GM18867 (cell line): ENCODE data around the gene RBP2.
"Not testable (repeated sequence)": the region's sequence is repeated elsewhere in the genome, so short reads cannot be mapped to it uniquely, and the experiment has no call there.

Source experiments
- ATAC-seq: cut with Tn5 transposase; IDR thresholded peaks from one replicate; pipeline ENCODE4 v1.9.1; 2021; ENCODE audit warnings: mild to moderate bottlenecking, moderate library complexity; ENCODE audit not compliant: unreplicated experiment

RBP2 gene

DNA sequence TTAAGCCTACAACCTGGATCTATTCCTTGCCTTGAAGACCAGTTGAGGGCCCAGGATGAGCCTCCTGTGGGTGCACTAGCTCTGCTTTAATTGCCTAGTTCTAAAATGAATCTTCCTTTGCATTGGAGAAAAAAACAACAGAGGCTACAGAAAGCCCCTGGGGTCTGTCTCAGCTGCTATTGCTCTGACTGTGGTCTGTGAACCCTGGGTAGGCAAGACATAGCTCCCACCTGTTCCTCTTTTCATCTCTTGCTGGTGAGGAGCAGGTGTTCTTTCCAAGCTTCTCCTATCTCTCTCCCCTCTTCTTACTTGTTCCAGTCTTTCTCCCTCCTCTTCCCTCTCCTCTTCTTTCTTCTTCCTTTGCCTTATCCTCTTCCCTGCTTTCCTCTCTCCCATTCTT is 28.8 kb downstream of the RBP2 start:
- ATAC-seq, result no peak

DNA sequence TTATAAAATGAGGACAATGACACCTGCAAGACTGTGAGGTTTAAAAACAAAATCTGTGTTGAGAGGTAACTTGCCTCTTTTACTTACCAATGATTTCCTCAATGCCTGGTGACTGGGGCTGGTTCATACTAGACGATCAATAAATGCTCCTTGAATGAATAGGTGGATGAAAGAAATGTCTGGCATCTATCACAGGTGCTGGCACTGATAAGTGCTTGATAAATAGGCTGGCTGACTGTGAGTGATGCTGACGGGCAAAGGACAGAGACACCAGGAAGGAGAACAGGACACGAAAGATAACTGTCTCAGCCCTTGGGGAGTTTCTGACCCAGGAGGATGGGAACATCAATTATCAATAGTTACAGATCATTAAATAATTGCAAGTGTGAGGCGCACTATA is 31.9 kb downstream of the RBP2 start:
- ATAC-seq, result no peak

DNA sequence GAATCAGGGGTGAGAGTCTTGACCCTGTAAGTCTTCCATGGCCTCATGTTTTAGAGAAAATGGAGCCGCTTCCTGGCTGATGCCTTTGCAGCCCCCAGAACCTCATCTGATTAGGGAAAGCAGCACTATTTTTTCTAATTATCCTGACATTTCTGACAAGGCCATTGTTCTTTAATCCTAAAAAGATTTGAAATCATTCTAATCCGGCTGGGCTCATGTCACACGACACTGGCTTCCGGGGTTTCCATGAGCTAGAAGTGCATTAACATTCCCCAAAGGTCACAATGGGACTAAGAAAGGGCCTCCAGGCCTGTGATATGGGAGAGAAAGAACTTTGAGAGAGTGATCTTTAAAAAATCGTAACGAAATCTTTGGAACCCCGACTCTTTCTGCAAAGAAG is 33.1 kb downstream of the RBP2 start:
- no peak for ATAC-seq

DNA sequence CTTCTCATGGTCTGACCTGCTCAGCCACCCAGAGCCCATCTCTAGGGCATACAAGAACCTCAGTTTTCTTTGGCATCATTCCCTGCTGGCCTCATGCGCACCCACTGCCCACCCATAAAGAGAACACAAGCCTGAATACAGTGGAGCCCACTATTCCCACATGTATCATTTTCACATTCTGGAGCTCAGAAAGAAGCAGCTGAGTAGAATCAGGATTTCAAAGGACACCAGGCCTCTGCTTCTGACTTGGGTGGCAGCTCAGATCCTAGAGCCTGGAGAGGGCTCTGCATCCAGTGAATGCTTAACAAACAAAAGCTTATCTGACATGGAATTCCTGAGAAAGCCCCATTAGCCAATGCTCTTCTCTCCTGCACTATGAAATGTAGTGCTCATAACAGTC is 34.7 kb downstream of the RBP2 start:
- ATAC-seq, result no peak

DNA sequence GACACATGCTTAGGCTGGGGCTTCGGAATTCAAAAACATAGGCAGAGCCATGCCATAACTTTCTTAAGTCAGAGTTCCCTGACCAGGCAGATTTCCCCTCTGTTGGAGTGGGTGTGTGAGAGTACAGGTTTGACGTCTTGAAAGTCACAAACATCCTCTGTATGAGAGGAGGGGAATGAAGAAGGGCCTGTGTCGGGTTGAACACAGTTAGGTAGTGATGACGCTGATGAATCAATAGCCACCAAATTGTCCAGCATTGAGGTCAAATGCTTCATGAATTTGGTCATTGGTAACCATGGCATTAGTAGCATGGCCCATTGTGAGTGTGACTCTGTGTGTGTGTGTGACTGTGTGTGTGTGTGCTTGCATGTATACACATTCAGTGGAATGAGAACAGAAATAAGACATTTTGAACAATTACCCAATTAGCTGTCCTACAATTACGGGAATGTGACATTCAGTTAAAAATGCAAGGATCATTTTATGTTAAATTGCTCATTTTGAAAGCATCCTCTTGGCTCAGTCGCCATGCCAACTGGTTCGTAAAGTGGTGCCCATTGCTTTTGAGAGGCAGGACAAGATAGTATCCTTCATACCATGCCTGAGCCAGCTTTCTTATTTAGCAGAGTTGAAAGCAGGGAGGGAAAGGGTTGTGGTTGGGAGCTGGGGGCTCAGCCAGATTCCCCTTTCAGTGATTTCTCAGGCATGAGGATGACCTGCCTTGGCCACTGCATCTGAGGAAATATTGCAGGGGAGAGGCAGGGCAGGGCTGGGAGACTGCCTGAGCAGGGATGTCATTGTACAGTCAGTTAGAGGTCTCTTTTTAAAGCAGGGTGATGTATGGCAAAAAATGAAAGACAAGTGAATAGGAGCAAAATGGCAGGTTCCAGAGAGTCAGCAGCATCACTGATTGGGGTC is 35.4 kb downstream of the RBP2 start:
- ATAC-seq, result no peak

DNA sequence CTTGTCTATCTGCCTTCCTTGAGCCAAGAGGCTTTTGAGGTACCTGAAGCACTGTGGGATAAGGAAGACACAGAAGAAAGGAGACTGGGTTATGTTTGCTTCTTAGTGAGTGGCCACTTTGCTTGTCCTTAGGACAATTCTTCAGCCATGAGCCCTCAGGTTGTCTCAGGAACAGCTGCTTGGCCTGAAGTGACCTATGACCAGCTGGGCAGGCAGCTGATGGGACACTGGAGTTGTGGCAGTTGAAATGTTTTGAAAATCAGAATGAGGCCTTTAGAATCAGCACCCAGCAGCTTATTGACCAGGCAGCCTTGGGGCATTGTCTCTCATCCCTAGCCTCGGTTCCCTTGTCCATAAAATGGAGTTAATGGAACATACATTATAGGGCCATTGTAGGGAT is 37.0 kb downstream of the RBP2 start:
- no peak for ATAC-seq

DNA sequence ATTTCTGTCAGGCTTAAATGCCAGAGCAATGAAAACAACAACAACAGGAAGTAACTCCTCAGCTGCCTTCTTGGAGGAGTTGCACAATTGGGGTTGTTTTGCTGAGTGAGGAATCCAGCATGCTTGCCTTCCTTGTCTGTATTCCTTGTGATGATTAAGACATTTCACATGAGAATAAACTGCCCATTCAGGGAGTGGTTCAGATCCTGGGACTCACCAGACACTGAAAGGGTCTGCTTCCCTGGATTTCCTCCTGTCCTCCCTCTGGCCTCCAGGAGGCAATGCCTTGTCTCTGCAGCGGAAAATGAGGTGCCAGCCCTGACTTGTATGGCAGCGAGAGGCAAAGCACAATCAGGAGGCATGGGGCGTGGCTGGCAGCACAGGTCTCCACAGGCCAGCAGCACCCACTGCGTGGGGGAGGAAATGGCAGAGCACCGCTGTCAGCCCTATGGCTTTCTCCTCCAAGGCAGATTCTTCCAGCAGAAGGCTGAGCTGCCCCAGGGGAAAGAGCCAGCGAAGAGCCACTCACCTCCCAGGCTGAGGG is 41.5 kb downstream of the RBP2 start:
- ATAC-seq, result no peak

DNA sequence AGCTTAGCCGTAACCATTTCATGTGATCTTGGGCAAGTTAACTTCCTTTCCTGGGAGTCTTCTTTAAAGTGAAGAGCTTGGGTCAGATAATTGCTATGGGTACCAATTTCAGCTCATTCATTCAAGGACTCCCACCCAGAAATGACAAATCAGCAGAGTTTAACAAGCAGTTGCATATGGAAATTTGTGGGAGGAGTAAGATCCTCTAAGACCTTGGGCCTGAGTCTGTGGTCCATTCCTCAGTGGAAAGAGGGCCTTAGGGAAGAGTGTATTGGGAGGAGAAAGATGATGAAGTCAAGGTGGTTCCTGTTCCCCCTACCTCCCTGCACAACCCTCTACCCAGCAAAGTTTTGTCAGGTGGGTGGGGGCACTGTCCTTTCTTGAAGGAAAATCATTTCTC is 42.1 kb downstream of the RBP2 start:
- no peak for ATAC-seq

DNA sequence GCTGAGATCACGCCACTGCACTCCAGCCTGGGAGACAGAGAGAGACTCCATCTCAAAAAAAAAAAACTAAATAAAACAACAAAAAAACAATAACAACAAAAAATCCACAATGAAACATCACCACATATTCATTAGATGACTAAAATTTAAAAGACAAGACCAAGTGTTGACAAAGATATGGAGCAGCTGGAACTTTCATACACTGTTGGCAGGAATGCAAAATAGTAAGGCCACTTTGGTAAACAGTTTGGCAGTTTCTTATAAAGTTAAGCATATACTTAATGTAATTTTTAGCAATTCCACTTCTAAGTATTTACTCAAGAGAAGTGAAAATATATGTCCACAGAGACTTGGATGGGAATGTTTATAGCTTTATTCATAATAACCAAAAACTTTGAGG is 43.2 kb downstream of the RBP2 start:
- no peak for ATAC-seq

DNA sequence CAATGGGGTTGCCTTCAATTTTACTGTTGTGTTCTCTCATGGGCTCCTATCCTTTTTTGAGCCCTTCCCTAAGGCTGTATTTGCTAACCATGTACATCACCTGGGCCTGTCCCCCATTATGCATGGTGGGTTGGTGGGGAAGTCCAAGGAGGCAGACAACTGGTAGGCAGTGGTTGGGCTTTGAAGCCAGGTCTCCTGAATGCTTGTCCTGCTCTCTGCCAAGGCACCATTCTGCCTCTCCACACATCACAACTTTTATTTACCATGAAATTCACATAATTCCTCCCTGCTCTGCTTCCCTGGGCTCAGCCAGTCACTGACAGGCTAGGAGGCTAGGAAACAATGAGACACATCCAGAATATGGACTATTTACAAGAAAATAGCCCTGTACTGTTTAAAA is 45.8 kb downstream of the RBP2 start:
- ATAC-seq, result no peak

DNA sequence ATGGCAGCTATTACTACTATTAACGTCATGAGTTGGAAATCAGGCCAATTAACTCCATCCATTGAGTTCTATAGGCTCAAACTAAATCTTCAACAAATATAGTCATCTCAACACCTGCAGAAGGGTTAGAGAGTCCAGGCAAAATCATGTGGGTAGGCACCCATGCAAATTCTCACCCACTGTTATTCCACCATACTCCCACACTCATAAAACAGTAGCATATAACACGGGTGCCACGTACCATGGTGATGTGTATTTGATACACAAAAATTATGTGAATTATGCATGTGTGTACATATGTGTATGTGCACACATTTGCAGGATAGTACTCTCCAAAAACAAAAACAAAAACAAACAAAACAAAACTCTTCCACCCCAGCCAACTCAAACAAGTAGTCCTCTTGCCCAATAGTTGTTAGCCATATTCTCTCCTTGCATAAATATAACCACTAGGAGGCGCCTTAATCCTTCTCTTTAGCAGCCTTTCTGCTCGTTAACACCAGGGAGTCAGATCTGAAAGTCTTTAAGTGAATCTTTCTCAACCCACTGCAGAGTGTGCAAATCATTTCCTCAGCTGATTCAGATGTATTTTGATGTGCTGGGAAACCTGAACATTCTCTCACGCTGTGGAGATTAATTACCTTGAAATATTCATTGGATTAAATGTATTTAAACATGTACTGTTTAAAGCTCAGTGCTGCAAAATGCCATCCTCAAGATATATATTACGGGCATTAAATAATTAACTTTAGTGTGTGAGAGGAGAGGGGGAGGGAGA is 48.8 kb downstream of the RBP2 start:
- peak; percentile 92 for ATAC-seq

DNA sequence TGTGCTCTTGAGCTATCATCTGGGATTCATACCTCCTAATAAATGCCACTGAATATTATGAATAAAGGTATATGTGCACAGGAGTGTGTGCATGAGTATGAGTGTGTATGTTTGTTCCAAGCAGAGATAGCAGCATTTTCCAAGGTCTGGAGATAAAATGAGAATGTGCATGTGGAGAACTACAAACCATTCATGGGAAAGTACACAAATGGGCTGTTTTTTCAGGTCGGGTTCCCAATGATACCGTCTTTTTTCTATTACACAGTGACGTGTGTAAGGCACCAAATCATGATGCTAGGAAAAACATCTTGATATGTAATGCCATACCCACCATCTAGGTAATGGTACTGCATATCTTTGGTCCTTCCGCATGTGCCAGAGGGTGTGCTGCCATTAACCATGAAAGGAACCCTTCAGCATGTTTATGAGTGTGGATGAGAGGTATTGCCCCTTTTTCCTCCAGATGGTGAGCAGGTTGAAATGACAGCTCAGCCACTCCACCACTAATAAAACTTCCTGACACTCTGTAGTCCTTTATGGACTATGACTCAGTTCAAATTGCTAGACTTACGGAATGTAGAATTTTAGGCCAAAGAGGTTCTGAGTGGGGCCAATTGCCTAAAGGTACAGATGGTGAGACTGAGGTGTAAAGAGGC is 50.4 kb downstream of the RBP2 start:
- ATAC-seq, result no peak

DNA sequence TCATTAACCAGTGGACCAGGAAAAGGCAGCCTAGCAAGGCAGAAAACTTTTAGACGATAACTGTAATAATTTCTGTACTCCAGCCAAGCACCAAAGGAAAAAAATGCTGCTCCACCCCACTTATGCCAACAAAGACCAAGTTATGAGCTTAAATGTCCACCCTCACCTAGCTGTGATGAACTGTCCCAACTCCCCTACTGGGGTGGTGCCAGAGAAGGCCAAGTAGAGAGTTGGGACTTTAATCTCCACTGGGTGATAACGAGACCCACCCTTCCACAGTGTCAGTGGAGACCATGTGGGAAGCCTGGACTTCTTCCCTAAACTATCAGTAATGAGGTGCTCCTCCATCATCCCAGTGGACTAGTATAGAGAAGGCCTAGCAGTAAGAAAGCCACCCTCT is 53.1 kb downstream of the RBP2 start:
- ATAC-seq, result no peak

DNA sequence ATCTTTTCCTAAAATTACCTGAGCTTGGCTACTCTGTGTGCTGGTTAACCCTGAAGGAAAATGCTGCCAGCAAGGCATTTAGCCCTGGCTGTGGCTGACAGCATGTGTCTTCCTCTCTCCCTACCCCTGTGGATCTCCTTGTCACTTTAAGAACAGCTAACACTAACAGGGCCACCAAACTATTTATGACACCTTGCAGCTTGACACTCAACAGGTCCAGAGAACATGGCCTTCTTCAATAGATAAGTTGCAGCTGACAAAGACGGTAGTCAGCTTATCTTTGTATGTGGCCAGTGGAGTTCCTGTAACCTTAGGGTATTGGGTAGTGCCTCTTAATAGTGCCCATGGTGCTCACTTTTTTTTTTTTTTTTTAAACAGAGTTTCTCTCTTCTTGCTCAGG is 54.9 kb downstream of the RBP2 start:
- ATAC-seq, result no peak

DNA sequence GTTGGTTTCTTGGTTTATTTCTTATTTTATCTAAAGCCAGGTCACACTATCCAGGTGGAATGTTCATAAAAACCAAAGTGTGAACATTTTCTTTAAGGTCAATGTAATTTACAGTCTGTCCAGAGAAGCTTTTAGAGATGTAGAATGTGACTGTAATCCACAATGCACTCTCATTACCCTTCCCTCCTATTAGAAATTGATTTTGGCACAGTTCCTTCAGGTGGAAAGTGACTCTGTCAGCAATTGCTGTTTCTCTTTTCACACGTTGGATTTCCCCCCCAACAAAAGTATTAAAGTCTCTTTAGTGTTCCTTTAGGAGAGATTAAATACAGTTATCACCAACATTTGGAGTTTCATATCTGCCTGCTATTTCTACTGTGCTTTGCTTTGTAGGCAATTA is 55.3 kb downstream of the RBP2 start:
- no peak for ATAC-seq

DNA sequence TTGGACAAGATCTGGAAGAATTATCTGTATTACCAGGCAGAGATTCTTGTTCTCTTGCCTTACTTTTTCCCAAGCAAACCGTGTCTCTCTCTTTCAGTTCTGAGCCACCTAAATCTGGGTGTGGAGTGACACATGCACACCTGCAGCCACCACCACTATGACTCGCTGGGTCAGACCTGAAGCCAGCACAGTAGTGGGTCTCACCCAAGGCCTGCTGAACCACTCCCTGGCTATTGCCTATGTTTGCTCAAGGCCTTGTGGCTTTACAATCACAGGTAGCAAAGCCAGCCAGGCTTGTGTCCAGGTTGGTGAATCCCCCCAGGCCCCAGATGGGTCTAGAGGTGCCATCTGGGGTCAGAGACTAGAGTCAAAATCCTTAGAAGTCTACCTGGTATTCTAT is 58.2 kb downstream of the RBP2 start:
- ATAC-seq, result no peak

DNA sequence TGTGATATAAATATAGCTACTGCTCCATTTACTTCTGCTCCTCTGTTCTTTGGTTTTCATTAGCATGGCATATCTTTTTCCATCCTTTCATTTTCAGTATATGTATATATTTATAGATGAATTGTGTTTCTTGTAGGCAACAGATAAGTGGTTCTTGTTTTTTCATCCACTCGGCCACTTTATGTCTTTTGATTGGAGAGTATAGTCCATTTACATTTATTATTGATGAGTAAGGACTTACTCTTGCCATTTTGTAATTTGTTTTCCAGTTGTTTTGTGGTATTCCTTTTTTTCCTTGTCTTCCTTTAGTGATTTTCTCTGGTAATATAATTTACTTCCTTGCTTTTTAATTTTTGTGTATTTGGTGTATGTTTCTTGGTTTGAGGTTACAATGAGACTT is 60.0 kb downstream of the RBP2 start:
- no peak for ATAC-seq

DNA sequence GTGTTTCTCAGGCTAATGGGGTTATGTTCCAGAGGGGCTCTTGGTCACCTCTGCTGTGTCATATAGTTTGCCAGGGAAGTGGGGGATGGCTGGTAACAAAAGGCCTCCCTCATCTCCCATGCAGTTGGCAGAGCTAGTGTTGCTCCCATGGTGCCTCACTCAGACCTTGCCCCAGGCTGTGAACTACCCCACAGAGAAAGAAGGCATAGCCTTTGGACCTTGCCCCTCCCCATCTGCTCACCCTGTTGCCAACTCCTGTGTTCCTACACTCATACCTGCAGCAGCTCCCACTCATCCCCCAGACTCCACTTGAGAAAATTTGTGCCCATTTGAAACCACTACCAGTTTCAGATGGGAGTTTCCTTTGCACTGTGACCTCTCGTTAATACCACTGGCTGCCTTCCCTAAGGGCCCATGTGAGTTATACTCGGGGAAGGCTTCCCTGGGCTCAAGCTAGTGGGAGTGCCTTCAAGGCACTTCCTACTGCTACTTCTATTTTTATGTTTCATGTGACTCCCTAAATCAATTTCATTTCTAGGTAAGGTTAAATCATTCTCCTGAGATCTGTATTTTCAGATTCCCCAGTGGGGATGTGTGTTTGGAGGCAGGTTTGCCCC is 61.6 kb downstream of the RBP2 start:
- no peak for ATAC-seq

DNA sequence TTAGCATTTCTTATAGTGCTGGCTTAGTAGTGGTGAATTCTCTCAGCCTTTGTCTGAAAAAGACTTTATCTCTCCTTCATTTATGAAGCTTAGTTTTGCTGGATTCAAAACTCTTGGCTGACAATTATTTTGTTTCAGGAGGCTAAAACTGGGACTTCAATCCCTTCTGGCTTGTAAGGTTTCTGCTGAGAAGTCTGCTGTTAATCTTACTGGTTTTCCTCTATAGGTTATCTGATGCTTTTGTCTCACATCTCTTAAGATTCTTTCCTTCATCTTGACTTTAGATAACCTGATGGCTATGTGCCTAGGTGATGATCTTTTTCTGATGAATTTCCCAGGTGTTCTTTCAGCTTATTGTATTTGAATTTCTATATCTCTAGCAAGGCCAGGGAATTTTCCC is 63.4 kb downstream of the RBP2 start:
- not testable (repeated sequence) for ATAC-seq
